Dedifferentiated amniotic fluid mesenchymal stem cell (primary cell): Measurements from ENCODE around the gene SOHLH2.
A peak's percentile ranks its signal among the peaks of the same experiment; 100 is the strongest.

Experiments
- DNase-seq: peaks from one replicate; pipeline ENCODE4 v3.0.0-alpha.2; 2016; ENCODE audit errors: extremely low spot score

Gene SOHLH2

GRCh38 chr13:36188441-36188840 lies 25.9 kb downstream of the SOHLH2 start:
- DNase-seq = no peak

DNA sequence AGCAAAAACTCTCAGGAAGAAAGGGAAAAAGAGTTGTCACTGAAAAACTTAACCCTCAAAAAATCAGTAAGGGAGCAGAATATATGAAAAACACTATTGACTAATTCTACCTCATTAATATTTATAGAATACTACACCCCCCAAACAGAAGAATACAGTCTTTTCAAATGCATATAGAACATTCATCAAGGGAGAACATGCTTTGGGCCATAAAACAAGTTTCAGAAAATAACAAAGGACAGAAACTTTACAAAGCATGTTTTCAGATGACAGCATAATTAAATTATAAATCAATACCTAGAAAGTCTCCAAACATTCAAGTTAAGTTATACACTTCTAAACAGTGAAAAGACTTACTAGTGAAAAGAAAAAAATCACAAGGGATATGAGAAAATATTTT lies 30.5 kb downstream of the SOHLH2 start:
- no peak for DNase-seq

- DNase-seq = no peak
Observed at GRCh38 chr13:36175621-36176020, 38.7 kb downstream of the SOHLH2 start.

GRCh38 chr13:36174923-36175322 lies 39.4 kb downstream of the SOHLH2 start:
- DNase-seq = no peak

- DNase-seq = no peak
Observed at GRCh38 chr13:36173571-36174322, 40.6 kb downstream of the SOHLH2 start.

DNA sequence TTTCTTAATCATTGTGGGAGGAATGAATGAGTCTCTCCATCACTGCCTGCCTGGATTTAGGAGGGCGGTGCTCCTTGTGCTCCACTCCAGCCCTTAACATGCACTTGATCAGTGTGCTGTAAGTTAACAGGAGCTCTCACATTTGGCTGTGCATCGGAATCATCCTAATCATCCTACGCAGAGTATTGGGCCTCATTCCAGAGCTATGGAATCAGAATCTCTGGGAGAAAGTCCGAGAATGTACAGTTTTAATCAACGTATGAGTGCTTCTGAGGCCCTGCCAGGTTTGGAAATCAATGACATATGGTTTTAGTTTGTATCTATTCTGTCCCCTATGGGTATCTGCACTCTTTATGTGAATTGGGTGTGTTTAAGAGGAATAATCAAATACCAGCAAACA lies 48.3 kb downstream of the SOHLH2 start:
- DNase-seq = no peak

DNA sequence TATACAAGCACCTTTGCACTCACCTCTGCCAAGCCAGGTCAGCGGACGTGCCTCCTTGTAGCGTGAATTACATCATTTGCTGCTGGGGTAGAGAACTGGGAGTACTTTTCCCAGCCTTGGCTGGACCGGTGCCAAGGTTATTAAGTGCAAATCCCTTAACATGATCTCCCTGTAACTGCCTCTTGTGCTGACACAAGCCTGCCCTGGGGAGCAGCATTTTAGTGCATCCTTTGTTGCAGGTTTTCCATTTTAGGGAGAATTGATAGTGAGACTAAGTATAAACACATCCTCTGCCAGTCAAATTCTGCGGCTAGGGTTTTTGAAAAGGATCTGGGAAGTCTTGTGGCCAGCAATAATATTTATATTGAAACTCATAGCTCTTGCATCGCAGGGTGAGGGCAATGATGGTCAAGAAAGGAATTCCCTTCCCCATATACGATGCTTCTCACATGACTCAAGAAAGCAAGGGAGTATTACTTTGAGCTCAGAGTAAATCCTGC lies 50.5 kb downstream of the SOHLH2 start:
- DNase-seq = peak; percentile 94

GRCh38 chr13:36163286-36163685 lies 51.1 kb downstream of the SOHLH2 start:
- no peak for DNase-seq

DNA sequence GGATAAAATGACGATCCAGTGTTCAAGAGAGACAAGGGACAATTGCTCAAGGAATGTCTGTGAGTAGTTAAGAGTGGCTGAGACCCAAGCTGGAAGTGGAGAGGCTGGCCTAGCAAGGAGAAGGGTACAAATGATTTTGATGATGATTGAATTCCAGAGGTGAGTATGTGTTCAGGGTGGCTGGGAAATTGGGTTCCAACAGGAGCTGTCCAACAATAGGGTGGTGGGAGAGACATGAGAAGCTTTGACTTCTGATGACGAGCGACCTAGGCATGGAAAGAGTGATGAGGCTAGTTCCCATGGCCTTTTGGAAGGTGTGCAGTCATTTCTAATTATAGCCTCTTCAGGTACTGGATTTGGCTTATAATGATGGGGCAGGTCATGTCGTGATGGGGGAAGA lies 54.1 kb downstream of the SOHLH2 start:
- DNase-seq = no peak

- peak; percentile 60 for DNase-seq
Observed at GRCh38 chr13:36158611-36159010, 55.7 kb downstream of the SOHLH2 start.

GRCh38 chr13:36157480-36157879 lies 56.9 kb downstream of the SOHLH2 start:
- no peak for DNase-seq

GRCh38 chr13:36154567-36155291 lies 59.6 kb downstream of the SOHLH2 start:
- no peak for DNase-seq

- DNase-seq = no peak
Observed at GRCh38 chr13:36151591-36151990, 62.8 kb downstream of the SOHLH2 start.

DNA sequence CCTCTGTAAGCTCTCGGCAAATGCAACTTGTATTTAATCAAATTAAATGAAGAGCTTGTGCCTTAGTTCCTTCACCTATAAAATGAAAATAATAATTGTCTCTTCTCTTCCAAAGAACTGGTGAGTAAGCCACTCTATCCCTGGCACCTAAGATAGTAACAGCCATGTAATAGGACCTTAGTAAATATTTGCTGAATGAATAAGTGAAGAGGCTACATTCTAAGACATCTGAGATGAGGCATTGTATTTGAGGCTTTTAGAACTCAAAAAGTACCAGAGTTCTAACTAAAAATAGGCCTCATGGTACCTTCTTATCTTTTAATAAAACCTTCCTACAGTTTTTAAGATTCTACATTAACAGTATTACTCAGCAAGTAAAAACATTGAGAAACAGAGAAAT lies 65.9 kb downstream of the SOHLH2 start:
- no peak for DNase-seq

GRCh38 chr13:36147330-36147729 lies 67.0 kb downstream of the SOHLH2 start:
- DNase-seq = no peak

DNA sequence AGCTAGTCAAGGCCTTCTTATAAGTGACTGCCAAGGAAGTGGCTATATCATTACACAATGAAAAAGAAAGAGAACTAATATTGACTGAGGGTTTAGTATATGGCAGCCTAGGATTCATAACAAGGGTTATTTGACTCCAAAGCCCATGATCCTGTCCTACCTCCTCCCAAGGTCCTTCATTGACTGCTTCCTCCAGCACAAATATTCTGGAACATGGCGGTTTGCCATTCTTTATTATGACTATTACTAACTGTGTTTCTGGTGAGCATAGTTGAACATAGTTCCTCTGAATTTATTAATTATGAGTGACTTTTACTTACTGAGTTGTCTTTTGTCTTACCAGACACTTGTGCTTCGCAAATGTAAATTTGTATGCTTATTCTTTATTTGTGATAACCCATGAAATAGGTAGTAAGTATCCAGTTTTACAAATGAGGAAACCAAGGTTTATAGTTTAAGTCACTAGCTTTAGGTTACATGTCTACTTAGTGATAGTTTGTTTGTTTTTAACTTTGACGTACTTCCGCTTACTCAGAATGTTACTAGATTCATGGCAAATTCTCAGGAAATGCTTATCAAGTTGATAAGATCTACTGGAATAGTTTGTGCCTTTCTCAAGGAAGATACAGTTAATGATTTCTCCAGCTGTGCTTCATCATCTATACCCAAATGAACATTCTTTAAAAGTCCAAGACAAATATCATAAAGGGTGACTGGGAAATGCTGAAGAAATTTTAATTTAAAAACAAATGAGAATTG lies 67.7 kb downstream of the SOHLH2 start:
- no peak for DNase-seq

DNA sequence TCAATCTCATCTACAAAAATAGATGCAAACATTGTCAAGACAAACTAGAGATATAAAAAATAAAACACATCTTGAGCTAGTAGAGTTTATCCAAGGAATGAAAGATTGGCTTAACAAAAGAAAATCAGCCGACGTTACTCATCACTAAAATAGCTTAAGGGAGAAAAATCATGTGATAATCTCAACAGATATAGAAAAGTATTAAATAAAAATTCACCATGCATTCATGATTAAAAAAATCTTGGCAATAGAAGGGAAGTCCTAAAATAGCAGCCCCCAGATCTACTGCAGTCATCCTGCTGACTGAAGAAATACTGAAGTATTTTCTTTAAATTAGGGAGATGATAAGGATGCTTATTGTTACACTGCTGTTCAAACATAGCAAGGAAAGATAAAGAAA lies 70.6 kb downstream of the SOHLH2 start:
- no peak for DNase-seq

DNA sequence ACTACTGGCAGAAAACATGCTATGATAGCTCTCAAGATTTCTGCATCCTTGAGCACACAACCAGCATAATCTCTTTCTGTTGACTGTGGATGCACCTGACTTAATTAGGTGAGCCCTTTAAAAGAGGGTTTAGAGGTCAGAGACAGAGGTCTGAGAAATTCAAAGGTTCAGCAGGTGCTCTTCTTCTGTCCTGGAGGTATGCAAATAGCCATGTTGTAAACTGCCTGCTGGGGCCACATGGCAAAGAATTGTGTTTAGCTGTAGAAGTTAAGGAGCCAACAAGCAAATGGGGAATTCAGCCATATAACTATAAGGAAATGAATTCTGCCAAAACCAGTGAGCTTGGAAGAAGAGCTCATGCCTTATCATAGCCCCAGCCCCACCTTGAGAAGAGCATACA lies 71.6 kb downstream of the SOHLH2 start:
- DNase-seq = no peak

DNA sequence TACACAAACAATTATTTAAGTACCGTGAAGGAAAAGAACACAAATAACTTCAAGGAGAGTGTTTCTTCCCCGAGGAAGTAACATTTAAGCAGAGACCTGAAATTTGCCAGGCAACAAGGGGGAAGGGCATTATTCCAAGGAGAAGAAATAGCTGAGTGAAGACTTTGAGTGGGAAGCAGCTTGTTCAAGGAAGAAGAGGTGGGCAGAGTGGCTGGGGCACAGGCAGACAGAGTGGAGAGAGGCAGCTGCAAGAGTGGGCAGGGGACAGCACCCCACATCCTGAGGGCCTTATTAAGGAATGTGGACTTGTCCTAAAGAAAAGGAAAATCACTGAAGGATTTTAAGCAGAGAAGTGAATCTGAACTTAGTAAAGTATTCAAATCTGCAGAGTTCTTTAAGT lies 78.5 kb downstream of the SOHLH2 start:
- no peak for DNase-seq

- no peak for DNase-seq
Observed at GRCh38 chr13:36134632-36135031, 79.7 kb downstream of the SOHLH2 start.

- DNase-seq = no peak
Observed at GRCh38 chr13:36133950-36134626, 80.3 kb downstream of the SOHLH2 start.

DNA sequence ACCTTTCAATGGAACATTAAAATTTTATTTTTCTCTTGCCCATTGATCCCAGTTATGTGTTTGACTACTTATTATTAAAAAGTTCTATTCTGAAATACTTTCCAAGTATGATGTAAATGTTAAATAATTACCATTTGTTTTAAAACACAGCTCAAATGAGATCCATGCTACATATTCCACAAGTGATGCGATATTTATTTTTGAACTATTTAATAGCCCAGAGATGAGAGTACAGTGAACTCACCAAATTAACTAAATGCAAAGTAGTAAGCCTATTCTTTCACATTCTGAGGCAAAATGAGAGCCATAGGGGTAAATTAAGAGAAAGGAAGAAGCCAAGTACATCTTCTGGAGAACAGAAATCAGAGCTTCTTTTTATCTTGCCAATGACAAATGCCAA lies 82.0 kb downstream of the SOHLH2 start:
- no peak for DNase-seq
